Measurements from ENCODE around the gene C5orf46.

DNA sequence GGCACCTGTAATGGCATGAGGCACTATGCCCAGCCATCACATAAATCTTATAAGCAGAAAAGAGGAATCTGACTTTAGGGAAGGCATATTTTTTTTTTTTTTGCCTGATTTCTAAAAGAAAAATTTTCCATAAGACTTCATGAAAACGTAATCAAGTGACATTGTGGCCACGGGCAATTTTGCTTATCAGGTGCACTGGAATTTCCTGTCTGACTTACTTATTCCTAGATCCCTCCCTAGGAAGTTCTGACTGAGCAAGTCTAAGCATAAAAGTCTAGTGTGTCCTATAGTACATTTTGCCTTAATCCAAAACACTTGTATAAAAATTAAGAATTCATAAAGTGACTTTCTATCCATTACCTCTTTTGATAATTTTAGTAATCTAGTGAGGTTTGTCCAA, 12.5 kb downstream of the C5orf46 start:
- TF ChIP-seq EZH2 (IDR thresholded peaks at IDR 0.05; ENCODE audit: insufficient read depth, poor library complexity, severe bottlenecking), result no peak
- no peak for TF ChIP-seq EZH2phosphoT487 (IDR thresholded peaks at IDR 0.05; ENCODE audit: insufficient read depth, low read depth)

Measured in GM23248 (cell line).